ENCODE measurements around the gene TSPAN4. TPM values are rescaled to one million over a fixed set of nuclear protein-coding genes. Genes with fewer than 3 reads are reported as not detected.

TSPAN4 gene
- total RNA-seq, 1 donor: 15.5 TPM

GRCh38 chr11:897253-898142, 54.8 kb downstream of the TSPAN4 start:
- Histone ChIP-seq H3K27me3 (ENCODE audit: insufficient read depth, low read length) (no peaks in the 10 kb centered on the region), H3K4me1 (ENCODE audit: insufficient read depth, low read length) (no peaks in the 10 kb centered on the region), H3K9me3 (ENCODE audit: low read depth, low read length) (no peaks in the 10 kb centered on the region), H3K4me3 (ENCODE audit: low read length) (no peak overlapping the region)

DNA sequence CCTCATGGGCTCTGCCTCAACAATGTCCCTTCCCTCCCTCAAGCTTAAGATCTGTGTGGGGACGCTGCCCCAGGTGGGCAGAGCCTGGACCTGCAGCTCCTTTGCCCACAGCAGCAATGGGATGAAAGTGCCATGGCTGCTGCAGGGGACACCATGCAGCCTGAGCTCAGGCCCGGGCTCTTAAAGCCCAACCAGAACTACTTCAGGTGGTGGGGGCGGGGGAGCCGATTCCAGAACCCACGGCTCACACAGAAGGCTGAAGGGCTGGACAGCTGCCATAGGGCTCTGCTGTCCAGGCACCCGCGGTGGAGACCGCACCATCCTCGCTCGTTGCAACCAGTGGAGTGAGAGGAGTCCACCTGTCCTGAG, 55.5 kb downstream of the TSPAN4 start:
- Histone ChIP-seq H3K27me3 (ENCODE audit: insufficient read depth, low read length) (no peaks in the 10 kb centered on the region), H3K4me1 (ENCODE audit: insufficient read depth, low read length) (no peaks in the 10 kb centered on the region), H3K9me3 (ENCODE audit: low read depth, low read length) (no peaks in the 10 kb centered on the region), H3K4me3 (ENCODE audit: low read length) (no peak overlapping the region)

DNA sequence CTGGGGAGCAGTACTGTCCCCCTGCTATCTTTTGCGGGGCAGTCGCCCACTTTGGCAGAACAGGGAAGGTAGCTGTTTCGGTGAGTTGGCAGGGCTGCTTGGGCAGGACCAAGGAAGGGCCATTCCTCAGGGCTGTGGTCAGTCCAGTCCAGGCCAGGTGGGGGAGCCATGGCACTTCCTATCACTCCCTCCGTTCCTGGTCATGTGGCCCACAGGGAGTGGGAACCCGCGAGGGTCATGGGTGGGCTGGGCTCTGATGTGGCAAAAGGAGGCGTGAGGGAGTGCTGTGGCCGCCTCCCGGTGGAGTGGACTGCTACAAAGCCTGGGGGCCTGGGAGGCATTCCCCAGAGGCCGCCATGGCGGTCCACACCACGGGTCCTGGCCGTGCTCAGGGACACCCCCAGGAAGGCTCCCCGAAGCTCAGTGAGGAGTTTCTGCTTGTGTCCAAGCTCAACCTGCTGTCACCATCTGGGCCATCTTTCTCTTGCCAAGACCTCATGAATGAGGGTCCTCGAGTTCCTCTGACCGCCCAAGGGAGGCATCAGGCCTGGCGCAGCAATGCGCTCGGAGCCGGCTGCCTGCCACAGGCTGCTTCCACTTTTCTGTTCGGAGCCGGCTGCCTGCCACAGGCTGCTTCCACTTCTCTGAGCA, 56.0 kb downstream of the TSPAN4 start:
- H3K9me3 ChIP-seq (ENCODE audit: low read depth, low read length): no peaks in the 10 kb centered on the region

GRCh38 chr11:899724-900123, 57.1 kb downstream of the TSPAN4 start:
- H3K27me3 ChIP-seq (ENCODE audit: insufficient read depth, low read length): no peaks in the 10 kb centered on the region
- no peaks in the 10 kb centered on the region for H3K4me1 ChIP-seq (ENCODE audit: insufficient read depth, low read length)
- H3K4me3 ChIP-seq (ENCODE audit: low read length): no peak overlapping the region
- no peaks in the 10 kb centered on the region for H3K9me3 ChIP-seq (ENCODE audit: low read depth, low read length)

More for the DNA sequence above, 56.0 kb downstream of the TSPAN4 start:
- Histone ChIP-seq H3K4me1 (ENCODE audit: insufficient read depth, low read length) (no peaks in the 10 kb centered on the region), H3K4me3 (ENCODE audit: low read length) (no peak overlapping the region), H3K27me3 (ENCODE audit: insufficient read depth, low read length) (no peaks in the 10 kb centered on the region)

GRCh38 chr11:900545-900944, 57.9 kb downstream of the TSPAN4 start:
- Histone ChIP-seq H3K9me3 (ENCODE audit: low read depth, low read length) (no peaks in the 10 kb centered on the region), H3K4me3 (ENCODE audit: low read length) (no peak overlapping the region), H3K4me1 (ENCODE audit: insufficient read depth, low read length) (no peaks in the 10 kb centered on the region), H3K27me3 (ENCODE audit: insufficient read depth, low read length) (no peaks in the 10 kb centered on the region)

DNA sequence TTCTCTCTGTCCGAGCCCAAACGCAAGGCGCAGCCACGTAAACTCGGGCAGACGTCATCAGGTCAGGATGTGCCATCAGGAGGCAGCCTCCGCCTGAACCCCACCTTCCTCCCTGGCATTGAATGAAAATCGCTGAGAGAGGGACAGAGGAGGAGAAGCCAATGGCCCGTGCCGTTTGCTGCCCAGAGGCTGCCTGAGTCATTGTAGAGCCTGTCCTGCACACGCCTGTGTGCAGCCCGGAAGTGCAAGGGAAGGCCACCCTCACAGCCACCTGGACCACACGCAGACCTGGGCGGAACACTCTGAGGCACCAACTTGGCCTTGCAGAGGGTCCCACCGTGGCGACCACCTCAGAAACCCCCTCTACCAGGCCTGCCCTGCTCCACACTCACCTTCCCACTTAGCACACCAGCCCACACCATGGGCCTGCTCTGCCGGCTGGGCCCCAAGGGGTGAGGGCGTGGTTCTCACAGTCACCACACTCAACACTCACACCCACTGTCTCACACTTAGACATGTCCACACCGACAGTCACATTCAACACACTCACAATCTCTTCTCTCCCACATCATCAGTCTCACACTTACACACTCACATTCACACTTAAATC, 58.9 kb downstream of the TSPAN4 start:
- Histone ChIP-seq H3K27me3 (ENCODE audit: insufficient read depth, low read length) (no peaks in the 10 kb centered on the region), H3K4me3 (ENCODE audit: low read length) (no peak overlapping the region), H3K9me3 (ENCODE audit: low read depth, low read length) (no peaks in the 10 kb centered on the region)

GRCh38 chr11:904380-904779, 61.7 kb downstream of the TSPAN4 start:
- H3K9me3 ChIP-seq (ENCODE audit: low read depth, low read length): no peaks in the 10 kb centered on the region
- H3K4me3 ChIP-seq (ENCODE audit: low read length): no peak overlapping the region
- peaks cover 2% of the 10 kb centered on the region for H3K4me1 ChIP-seq (ENCODE audit: insufficient read depth, low read length)
- H3K27me3 ChIP-seq (ENCODE audit: insufficient read depth, low read length): no peaks in the 10 kb centered on the region

More for the DNA sequence above, 58.9 kb downstream of the TSPAN4 start:
- no peaks in the 10 kb centered on the region for H3K4me1 ChIP-seq (ENCODE audit: insufficient read depth, low read length)

DNA sequence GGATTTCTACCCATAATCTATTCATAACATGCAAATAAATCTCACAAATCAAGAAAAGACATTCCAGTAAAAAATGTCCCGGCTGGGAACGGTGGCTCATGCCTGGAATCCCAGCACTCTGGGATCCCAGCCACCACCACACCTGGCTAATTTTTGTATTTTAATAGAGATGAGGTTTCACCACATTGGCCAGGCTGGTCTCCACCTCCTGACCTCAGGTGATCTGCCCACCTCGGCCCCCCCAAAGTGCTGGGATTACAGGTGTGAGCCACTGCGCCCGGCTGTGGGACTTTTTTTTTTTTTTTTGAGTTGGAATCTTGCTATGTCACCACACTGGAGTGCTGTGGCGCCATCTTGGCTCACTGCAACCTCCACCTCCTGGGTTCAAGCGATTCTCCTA, 63.3 kb downstream of the TSPAN4 start:
- no peaks in the 10 kb centered on the region for H3K9me3 ChIP-seq (ENCODE audit: low read depth, low read length)
- no peak overlapping the region for H3K4me3 ChIP-seq (ENCODE audit: low read length)
- H3K4me1 ChIP-seq (ENCODE audit: insufficient read depth, low read length): peaks cover 11% of the 10 kb centered on the region
- no peaks in the 10 kb centered on the region for H3K27me3 ChIP-seq (ENCODE audit: insufficient read depth, low read length)

GRCh38 chr11:907668-908067, 65.0 kb downstream of the TSPAN4 start:
- no peak overlapping the region for H3K4me3 ChIP-seq (ENCODE audit: low read length)
- no peaks in the 10 kb centered on the region for H3K9me3 ChIP-seq (ENCODE audit: low read depth, low read length)
- H3K27me3 ChIP-seq (ENCODE audit: insufficient read depth, low read length): no peaks in the 10 kb centered on the region
- H3K4me1 ChIP-seq (ENCODE audit: insufficient read depth, low read length): peaks cover 17% of the 10 kb centered on the region

DNA sequence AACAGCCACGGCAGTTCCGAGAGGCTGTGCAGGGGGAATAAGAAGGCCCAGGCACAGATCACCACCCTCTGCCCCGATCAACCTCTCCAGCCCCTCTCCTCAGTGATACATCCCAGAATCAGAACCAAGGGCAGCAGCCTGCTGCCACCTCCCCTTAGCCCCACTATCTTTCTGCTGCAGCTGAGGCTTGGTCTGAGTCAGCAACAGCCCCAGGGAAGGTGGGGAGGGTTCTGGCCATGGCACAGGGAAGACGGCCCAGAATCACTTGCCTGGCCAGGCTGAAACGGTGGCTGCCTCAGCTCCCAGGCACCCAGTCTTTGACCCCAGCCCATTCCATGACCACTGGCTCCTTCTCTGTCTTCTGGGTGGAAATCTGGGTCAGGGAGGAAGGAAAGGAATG, 65.6 kb downstream of the TSPAN4 start:
- Histone ChIP-seq H3K4me3 (ENCODE audit: low read length) (no peak overlapping the region), H3K27me3 (ENCODE audit: insufficient read depth, low read length) (no peaks in the 10 kb centered on the region), H3K4me1 (ENCODE audit: insufficient read depth, low read length) (peaks cover 17% of the 10 kb centered on the region), H3K9me3 (ENCODE audit: low read depth, low read length) (no peaks in the 10 kb centered on the region)

DNA sequence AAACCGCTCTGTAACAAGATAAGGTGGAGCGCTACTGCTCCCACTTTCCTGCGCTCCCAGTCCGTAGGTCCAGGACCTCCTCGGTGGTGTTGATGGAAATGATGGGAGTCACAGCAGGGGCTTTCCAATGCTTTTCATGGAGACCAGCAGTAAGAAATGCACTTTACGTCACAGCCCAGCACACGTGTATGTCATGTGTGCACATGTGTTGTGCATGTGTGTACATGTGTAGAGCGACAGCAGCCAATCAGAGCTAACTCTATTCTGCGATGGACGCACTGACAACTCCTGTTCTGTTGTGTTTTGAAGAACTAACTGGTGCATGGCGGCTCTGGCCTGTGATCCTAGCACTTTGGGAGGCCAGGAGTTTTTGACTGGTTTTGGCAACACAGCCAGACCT, 66.8 kb downstream of the TSPAN4 start:
- no peaks in the 10 kb centered on the region for H3K9me3 ChIP-seq (ENCODE audit: low read depth, low read length)
- H3K4me3 ChIP-seq (ENCODE audit: low read length): no peak overlapping the region
- H3K4me1 ChIP-seq (ENCODE audit: insufficient read depth, low read length): peaks cover 17% of the 10 kb centered on the region
- no peaks in the 10 kb centered on the region for H3K27me3 ChIP-seq (ENCODE audit: insufficient read depth, low read length)

- H3K4me3 ChIP-seq (ENCODE audit: low read length): peak overlapping the region; percentile 61
- H3K27me3 ChIP-seq (ENCODE audit: insufficient read depth, low read length): no peaks in the 10 kb centered on the region
- no peaks in the 10 kb centered on the region for H3K9me3 ChIP-seq (ENCODE audit: low read depth, low read length)
- H3K4me1 ChIP-seq (ENCODE audit: insufficient read depth, low read length): peaks cover 17% of the 10 kb centered on the region
Observed at GRCh38 chr11:910044-910588, 67.5 kb downstream of the TSPAN4 start.

GRCh38 chr11:910589-911030, 68.0 kb downstream of the TSPAN4 start, which contains the start of gene CHID1:
Gene CHID1 (minus strand): TSS chr11:910810. CDS start chr11:904816, 5,994 bp downstream.
- no peaks in the 10 kb centered on the region for H3K9me3 ChIP-seq (ENCODE audit: low read depth, low read length)
- no peaks in the 10 kb centered on the region for H3K27me3 ChIP-seq (ENCODE audit: insufficient read depth, low read length)
- peaks cover 17% of the 10 kb centered on the region for H3K4me1 ChIP-seq (ENCODE audit: insufficient read depth, low read length)
- H3K4me3 ChIP-seq (ENCODE audit: low read length): peak within 1 kb of the TSS; percentile 61

DNA sequence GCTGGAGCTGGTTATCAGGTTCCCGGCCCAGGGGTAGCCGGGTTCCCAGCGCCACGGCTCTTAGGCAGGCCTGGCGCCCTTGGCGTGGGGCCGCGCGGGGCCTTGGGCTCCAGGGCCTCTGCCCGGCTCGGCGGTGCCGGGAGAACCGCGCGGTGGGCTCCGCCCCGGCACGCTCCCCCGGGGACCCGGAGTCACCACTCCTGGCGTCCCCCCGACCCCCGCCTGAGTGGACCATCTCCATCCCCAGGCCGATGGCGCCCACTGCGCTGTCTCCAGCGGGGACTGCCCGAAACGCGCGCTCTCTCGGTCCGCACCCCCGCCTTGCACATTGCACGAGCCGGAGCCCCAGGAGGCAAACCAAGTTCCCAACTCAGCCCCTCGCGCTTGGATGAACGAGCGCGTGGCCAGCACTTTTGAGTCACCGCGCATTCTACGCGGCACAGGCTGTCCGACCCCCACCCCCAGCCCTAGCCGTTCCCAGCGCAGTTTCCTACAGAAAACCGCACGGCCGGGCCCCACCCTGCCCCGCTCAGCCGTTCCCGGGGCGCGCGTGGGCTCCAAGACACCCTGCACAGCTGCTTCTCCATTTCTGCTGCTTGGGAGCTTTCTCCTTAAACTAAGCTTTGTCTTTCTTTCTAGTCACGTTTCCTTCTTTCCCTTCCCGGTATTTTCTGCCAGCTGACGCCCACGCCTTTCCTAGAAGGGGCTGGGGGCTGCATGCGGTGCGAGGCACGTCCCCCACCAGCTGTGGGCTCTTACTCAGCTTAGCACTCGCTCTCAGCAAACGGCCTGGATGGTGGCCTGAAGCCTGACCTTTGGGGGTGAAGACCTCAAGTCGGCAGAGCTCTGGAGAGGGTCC, 68.6 kb downstream of the TSPAN4 start:
- Histone ChIP-seq H3K9me3 (ENCODE audit: low read depth, low read length) (no peaks in the 10 kb centered on the region), H3K4me1 (ENCODE audit: insufficient read depth, low read length) (peaks cover 17% of the 10 kb centered on the region), H3K4me3 (ENCODE audit: low read length) (peak overlapping the region; percentile 61), H3K27me3 (ENCODE audit: insufficient read depth, low read length) (no peaks in the 10 kb centered on the region)
